SJCRH30 (cell line): ENCODE results near the gene ATXN7L3. TPM values are rescaled to one million over a fixed set of nuclear protein-coding genes. Genes with fewer than 3 reads are reported as not detected.
A peak's percentile ranks its signal among the peaks of the same experiment; 100 is the strongest.

ENCODE experiments used
- DNase-seq, 2 experiments: peaks; one replicate each; pipeline ENCODE4 v3.0.0-alpha.2; 2015 to 2020
- H3K27ac ChIP-seq: fragments of 250-450 bp; sonication (Bioruptor Pico); 2 replicates; pipeline ENCODE4 v1.5.1; 2020; ENCODE audit warnings: mild to moderate bottlenecking, moderate library complexity
- H3K27me3 ChIP-seq: fragments of 250-450 bp; sonication (Bioruptor Pico); 2 replicates; pipeline ENCODE4 v1.5.1; 2020; ENCODE audit warnings: mild to moderate bottlenecking, moderate library complexity
- H3K36me3 ChIP-seq: fragments of 250-450 bp; sonication (Bioruptor Pico); 2 replicates; pipeline ENCODE4 v1.5.1; 2020; ENCODE audit warnings: mild to moderate bottlenecking, moderate library complexity
- H3K4me1 ChIP-seq: fragments of 250-450 bp; sonication (Bioruptor Pico); 2 replicates; pipeline ENCODE4 v1.5.1; 2020; ENCODE audit warnings: mild to moderate bottlenecking, moderate library complexity
- H3K4me3 ChIP-seq: fragments of 250-450 bp; sonication (Bioruptor Pico); 2 replicates; pipeline ENCODE4 v1.5.1; 2020; ENCODE audit warnings: mild to moderate bottlenecking, moderate library complexity
- H3K9me3 ChIP-seq: fragments of 250-450 bp; sonication (Bioruptor Pico); replicated peaks from 2 replicates; pipeline ENCODE4 v1.5.1; 2020; ENCODE audit warnings: mild to moderate bottlenecking, moderate library complexity
- total RNA-seq: library from RNA; depleted of rRNA; stranded (reverse); fragments of >200 nt; shearing (Covaris generic); gene quantifications from 2 replicates; pipeline ENCODE4 v1.2.3, GENCODE V29; 2014

ATXN7L3 gene
- total RNA-seq, 1 experiment from 2014 or later, result 59.7 TPM

GRCh38 chr17:44212507-44213402, 13.1 kb upstream of the ATXN7L3 start:
- H3K4me3 ChIP-seq, result no peak overlapping the region
- no peaks in the 10 kb centered on the region for H3K27me3 ChIP-seq
- H3K9me3 ChIP-seq, result no peaks in the 10 kb centered on the region
- DNase-seq, result no peak
- H3K27ac ChIP-seq, result no peak overlapping the region
- H3K4me1 ChIP-seq, result peaks cover 3% of the 10 kb centered on the region; the same call in 1 of the 2 replicates
- H3K36me3 ChIP-seq, result peaks cover 64% of the 10 kb centered on the region

- Histone ChIP-seq H3K4me1 (no peaks in the 10 kb centered on the region), H3K4me3 (no peak overlapping the region), H3K27ac (no peak overlapping the region), H3K27me3 (no peaks in the 10 kb centered on the region), H3K36me3 (peaks cover 69% of the 10 kb centered on the region), H3K9me3 (no peaks in the 10 kb centered on the region)
- DNase-seq, result no peak
Observed at GRCh38 chr17:44211281-44212265, 11.9 kb upstream of the ATXN7L3 start.

GRCh38 chr17:44210342-44211192, 10.9 kb upstream of the ATXN7L3 start:
- Histone ChIP-seq H3K9me3 (no peaks in the 10 kb centered on the region), H3K4me3 (no peak overlapping the region), H3K36me3 (peaks cover 59% of the 10 kb centered on the region), H3K4me1 (no peaks in the 10 kb centered on the region), H3K27ac (no peak overlapping the region), H3K27me3 (no peaks in the 10 kb centered on the region)
- DNase-seq, result no peak

GRCh38 chr17:44209786-44210341, 10.2 kb upstream of the ATXN7L3 start:
- no peak overlapping the region for H3K4me3 ChIP-seq
- H3K36me3 ChIP-seq, result peaks cover 52% of the 10 kb centered on the region
- no peaks in the 10 kb centered on the region for H3K4me1 ChIP-seq
- H3K27me3 ChIP-seq, result no peaks in the 10 kb centered on the region
- H3K27ac ChIP-seq, result no peak overlapping the region
- no peaks in the 10 kb centered on the region for H3K9me3 ChIP-seq
- DNase-seq, result no peak

- Histone ChIP-seq H3K36me3 (peaks cover 40% of the 10 kb centered on the region), H3K4me3 (no peak overlapping the region), H3K27ac (no peak overlapping the region), H3K4me1 (peaks cover 4% of the 10 kb centered on the region; the same call in 1 of the 2 replicates), H3K9me3 (no peaks in the 10 kb centered on the region), H3K27me3 (no peaks in the 10 kb centered on the region)
- DNase-seq, result no peak
Observed at GRCh38 chr17:44207743-44208142, 8.1 kb upstream of the ATXN7L3 start.

- no peak for DNase-seq
- peaks cover 4% of the 10 kb centered on the region; the same call in 1 of the 2 replicates for H3K4me1 ChIP-seq
- no peak overlapping the region for H3K4me3 ChIP-seq
- H3K36me3 ChIP-seq, result peaks cover 40% of the 10 kb centered on the region
- no peaks in the 10 kb centered on the region for H3K27me3 ChIP-seq
- no peak overlapping the region for H3K27ac ChIP-seq
- no peaks in the 10 kb centered on the region for H3K9me3 ChIP-seq
Observed at GRCh38 chr17:44207319-44207718, 7.6 kb upstream of the ATXN7L3 start.

GRCh38 chr17:44206825-44207155, 7.1 kb upstream of the ATXN7L3 start:
- Histone ChIP-seq H3K4me1 (peaks cover 4% of the 10 kb centered on the region; the same call in 1 of the 2 replicates), H3K27ac (no peak overlapping the region), H3K36me3 (peaks cover 40% of the 10 kb centered on the region), H3K9me3 (no peaks in the 10 kb centered on the region), H3K27me3 (no peaks in the 10 kb centered on the region), H3K4me3 (no peak overlapping the region)
- DNase-seq, result no peak

GRCh38 chr17:44205962-44206824, 6.5 kb upstream of the ATXN7L3 start:
- Histone ChIP-seq H3K4me3 (no peak overlapping the region), H3K36me3 (peaks cover 35% of the 10 kb centered on the region), H3K9me3 (no peaks in the 10 kb centered on the region), H3K27ac (no peak overlapping the region), H3K27me3 (no peaks in the 10 kb centered on the region), H3K4me1 (peaks cover 4% of the 10 kb centered on the region; the same call in 1 of the 2 replicates)
- no peak for DNase-seq

GRCh38 chr17:44204441-44204882, 4.8 kb upstream of the ATXN7L3 start:
- Histone ChIP-seq H3K36me3 (peaks cover 21% of the 10 kb centered on the region), H3K4me1 (peaks cover 4% of the 10 kb centered on the region; the same call in 1 of the 2 replicates), H3K9me3 (no peaks in the 10 kb centered on the region), H3K4me3 (no peak overlapping the region), H3K27me3 (no peaks in the 10 kb centered on the region), H3K27ac (no peak overlapping the region)
- DNase-seq, result no peak

- H3K27ac ChIP-seq, result no peak overlapping the region
- peaks cover 17% of the 10 kb centered on the region for H3K36me3 ChIP-seq
- H3K27me3 ChIP-seq, result no peaks in the 10 kb centered on the region
- DNase-seq, result peak; percentile 63 to 80
- H3K4me3 ChIP-seq, result no peak overlapping the region
- no peaks in the 10 kb centered on the region for H3K9me3 ChIP-seq
- peaks cover 4% of the 10 kb centered on the region; the same call in 1 of the 2 replicates for H3K4me1 ChIP-seq
Observed at GRCh38 chr17:44203731-44204440, 4.2 kb upstream of the ATXN7L3 start.

- Histone ChIP-seq H3K27me3 (no peaks in the 10 kb centered on the region), H3K4me1 (peaks cover 7% of the 10 kb centered on the region; the same call in 1 of the 2 replicates), H3K4me3 (no peak overlapping the region), H3K27ac (no peak overlapping the region), H3K9me3 (no peaks in the 10 kb centered on the region), H3K36me3 (peaks cover 7% of the 10 kb centered on the region; the same call in 1 of the 2 replicates)
- DNase-seq, result no peak
Observed at GRCh38 chr17:44202756-44203155, 3.1 kb upstream of the ATXN7L3 start.

- peaks cover 3% of the 10 kb centered on the region for H3K36me3 ChIP-seq
- H3K4me1 ChIP-seq, result peaks cover 7% of the 10 kb centered on the region; the same call in 1 of the 2 replicates
- peak overlapping the region; percentile 99 for H3K4me3 ChIP-seq
- no peaks in the 10 kb centered on the region for H3K9me3 ChIP-seq
- no peak for DNase-seq
- H3K27me3 ChIP-seq, result no peaks in the 10 kb centered on the region
- peak overlapping the region; percentile 59 for H3K27ac ChIP-seq
Observed at GRCh38 chr17:44200478-44201155, 933 bp upstream of the ATXN7L3 start.
